ENCODE results near the gene MOB3B.

DNA sequence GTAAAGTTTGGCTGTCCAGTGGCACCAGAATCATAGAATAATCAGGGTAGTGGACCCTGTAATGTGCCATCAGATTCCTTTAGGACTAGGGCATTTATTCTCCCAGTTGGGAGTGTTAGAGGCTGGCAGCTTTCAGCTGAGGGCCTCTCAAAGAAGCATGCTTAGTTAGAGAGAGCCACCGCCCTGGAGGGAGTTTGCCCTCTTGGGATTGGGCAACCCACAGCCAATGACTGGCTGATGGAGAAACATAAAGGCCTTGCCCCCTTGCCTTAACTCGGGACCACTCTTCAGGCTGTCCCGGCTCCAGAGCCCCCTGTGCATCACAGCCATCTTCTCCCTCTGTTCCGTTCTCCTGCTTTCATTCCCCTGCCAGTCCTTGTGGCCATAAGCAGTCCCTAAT lies 26.0 kb downstream of the MOB3B start:
- TF ChIP-seq, protein P1, sequence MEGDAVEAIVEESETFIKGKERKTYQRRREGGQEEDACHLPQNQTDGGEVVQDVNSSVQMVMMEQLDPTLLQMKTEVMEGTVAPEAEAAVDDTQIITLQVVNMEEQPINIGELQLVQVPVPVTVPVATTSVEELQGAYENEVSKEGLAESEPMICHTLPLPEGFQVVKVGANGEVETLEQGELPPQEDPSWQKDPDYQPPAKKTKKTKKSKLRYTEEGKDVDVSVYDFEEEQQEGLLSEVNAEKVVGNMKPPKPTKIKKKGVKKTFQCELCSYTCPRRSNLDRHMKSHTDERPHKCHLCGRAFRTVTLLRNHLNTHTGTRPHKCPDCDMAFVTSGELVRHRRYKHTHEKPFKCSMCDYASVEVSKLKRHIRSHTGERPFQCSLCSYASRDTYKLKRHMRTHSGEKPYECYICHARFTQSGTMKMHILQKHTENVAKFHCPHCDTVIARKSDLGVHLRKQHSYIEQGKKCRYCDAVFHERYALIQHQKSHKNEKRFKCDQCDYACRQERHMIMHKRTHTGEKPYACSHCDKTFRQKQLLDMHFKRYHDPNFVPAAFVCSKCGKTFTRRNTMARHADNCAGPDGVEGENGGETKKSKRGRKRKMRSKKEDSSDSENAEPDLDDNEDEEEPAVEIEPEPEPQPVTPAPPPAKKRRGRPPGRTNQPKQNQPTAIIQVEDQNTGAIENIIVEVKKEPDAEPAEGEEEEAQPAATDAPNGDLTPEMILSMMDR (IDR thresholded peaks at IDR 0.05), result no peak
- no peak for TF ChIP-seq POLR2A (IDR thresholded peaks at IDR 0.05)
